DMS153 treated with DMSO at 0.1 percent for 48 hours (cell line): ENCODE data around the gene PEMT.
A peak's percentile ranks its signal among the peaks of the same experiment; 100 is the strongest.

Experiments used
- DNase-seq: peaks from one replicate; lab custom pipeline; 2025; ENCODE audit not compliant: unreplicated experiment; lab: John Stamatoyannopoulos, UW

PEMT gene

DNA sequence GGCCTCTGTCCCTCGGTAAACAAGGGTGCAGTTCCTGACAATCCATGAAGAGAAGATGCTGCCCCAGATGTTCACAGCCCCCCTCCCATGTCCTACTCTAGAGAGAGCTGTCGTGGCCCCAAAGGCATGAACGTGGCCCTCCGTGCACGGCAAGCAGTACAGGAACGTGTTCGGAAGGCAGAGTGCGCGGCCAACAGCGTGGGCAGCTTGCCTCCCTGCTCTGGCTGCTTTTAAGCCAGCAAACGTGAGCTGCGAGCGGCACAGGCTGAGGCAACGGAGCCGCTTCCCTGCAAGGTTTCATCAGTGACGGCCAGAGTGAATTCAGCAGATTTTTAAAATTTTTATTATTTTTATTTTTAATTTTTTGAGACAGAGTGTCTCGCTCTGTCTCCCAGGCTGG, 37.2 kb downstream of the PEMT start:
- DNase-seq: no peak

DNA sequence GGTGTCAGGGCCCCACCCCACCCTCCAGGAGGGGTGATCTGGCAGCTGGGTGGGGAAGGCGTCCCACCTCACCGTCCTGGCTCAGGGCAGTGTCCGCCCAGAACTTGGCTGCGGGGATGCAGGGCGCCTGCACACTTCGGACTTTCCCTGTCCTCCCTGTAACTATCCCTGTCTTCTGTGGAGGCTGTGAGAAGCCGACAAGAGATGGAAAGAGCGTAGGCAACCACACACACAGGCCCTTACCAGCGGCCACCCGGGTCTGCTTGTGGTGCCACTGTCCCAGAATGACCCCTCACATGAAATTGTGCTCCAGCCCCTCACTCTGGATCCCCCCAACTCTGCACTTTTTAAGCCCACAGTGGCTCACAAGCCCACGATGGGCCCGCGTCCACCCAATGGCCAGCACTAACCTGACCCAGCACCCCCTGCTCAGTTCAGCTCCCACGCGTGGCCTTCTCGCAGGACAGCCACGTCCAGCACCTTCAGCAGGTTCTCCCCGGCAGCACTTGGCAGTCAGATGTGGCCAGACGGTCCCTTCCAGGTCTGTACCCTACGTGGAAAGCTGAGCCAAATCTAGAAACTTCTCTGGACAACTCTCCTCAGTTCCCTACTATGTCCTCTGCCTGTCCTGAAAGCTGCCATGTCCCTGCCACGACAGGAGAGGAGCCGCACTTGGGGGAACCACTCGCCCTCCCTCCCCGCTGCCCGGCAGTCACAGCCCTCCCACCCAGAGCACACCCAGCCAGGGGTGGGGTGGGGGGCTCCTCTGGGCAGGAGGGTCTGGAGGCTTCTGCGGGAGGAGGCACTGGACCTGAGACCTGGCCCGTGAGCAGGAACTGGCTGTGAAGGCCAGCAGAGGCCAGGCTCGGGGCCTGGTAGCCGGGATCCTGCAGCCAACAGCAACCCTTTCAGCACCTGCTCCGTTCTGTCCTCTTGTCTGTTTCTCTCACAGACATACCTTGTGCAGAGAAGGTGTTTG, 38.0 kb downstream of the PEMT start:
- no peak for DNase-seq

DNA sequence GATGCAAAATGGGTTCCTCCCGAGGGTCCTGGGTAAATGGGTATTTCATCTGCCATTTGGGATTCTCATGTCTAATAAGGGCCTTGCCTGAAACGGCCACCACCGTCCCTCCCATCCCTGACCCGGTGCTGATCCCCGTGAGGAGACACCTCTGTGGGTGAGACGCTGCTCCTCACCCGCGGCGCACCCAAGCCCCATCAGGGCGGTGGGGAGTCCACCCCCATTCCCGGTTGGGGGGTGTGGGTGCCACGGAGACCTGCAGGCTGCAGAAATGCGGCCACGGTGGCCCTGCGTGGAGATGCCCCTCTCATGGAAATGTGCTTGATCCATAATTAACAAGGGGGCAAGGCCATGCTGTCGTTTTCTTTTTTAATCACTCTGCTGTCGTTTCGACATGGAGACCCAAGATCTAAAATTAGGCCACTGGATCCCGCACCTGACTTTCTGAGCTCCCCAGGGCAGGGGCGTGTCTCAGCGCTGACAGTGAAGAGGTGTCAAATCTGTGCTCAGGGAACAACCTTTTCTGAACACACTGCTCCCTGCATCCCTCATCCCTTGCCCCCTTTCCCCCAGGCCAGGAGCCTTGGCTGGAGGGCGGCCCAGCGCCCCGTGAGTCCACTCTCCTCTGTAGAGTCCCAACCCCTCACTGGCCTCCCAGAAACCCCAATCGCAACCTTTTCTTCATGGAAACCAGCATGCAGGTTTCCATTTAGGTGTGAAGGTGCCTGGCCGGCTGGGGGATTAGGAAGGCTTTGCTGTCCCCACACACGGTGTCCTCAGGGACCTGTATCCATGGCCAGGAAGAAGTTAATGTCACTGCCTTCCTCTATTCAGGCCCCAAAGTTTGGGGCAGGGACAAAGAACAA, 38.9 kb downstream of the PEMT start:
- DNase-seq: no peak

DNA sequence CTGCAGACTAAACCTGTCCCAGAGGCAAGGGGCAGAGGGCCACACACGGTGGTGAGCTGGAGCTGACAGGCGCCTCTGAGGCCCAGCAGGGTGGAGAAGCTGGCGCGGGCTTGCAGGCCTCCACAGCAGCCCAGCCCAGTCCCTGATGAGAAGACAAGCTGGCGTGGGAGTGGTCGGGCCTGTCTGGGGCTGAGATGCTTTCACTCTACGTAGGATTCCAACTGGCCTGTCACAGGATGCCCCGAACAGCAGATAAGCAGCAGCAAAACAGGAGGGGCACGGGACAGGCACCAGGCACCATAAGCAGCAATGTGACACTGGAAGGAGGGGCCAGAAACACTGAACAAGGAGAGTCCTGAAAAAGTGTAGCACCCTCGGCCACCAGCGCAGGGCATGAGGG, 40.1 kb downstream of the PEMT start:
- no peak for DNase-seq

DNA sequence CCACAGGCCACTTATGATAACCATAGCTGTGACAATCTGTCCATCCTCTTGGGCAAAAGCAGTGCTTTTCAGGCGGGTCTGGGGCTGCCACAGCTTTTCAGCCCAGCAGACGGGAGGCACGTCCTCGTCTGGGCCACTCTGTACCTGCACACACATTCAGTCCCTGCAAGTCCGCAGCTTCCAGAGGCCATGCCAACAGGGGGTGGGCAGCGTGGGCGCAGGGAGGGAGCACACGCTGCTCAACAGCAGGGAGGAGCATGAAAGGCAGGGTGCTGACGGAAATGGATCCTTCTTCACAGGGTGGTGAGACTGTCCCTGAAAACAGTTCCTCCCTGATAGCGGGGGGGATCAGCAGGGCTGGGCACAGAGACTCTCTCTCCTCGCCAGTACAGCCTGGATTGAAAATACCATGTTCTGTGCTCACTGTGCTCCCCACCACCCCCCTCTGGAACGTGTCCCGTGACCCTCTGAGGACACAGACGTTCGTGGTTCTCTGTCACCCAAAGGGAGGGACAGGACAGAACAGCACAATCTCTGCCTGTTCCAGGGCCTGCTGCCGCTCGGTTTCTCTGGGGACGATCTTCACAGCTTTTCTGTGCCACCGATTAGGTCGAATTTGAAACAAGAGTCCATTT, 41.7 kb downstream of the PEMT start:
- no peak for DNase-seq

DNA sequence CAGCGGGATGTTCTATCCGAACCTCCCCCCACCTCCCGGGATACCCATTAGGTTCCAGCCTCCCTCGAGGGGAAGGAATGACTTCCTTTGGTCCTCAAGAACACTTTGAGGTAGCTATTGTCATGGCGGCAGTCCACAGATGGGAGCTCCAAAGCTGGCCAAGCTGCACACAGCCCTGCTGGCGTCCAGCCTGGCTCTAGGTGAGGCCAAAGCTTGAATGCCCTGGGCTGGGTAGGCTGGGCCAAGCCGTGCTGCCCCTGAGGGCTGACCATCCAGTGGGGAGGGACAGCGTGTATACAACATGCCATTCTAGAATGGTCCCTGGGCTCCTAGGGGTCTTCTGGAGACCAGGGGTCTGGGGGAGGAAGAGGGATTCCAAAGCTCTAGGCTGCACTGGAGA, 43.5 kb downstream of the PEMT start:
- no peak for DNase-seq

DNA sequence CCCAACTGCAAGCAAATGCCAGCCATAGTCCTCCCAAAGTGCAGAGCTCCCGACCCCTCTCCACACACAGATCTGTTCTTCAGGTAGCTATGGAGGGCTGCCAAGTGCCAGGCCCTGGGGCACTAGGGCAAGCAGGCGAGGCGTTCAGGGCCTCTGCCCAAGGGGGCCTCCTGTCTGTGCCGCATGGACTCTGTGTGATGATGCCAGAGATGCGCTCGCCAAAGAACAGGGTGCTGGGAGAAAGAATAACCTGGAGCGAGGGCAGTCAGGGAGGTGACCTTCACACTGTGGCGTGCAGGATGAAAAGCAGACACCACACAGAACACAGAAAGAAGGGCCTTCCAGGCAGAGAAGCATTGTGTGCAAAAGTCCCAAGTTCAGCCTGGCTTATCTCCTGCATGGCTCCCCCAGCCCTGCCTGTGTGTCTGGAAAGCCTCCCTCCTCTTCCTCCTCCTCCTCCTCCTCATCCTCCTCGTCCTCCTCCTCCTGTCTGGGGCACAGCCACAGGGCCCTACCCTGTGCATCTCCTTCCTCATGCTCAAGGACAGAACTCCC, 44.2 kb downstream of the PEMT start:
- no peak for DNase-seq

DNA sequence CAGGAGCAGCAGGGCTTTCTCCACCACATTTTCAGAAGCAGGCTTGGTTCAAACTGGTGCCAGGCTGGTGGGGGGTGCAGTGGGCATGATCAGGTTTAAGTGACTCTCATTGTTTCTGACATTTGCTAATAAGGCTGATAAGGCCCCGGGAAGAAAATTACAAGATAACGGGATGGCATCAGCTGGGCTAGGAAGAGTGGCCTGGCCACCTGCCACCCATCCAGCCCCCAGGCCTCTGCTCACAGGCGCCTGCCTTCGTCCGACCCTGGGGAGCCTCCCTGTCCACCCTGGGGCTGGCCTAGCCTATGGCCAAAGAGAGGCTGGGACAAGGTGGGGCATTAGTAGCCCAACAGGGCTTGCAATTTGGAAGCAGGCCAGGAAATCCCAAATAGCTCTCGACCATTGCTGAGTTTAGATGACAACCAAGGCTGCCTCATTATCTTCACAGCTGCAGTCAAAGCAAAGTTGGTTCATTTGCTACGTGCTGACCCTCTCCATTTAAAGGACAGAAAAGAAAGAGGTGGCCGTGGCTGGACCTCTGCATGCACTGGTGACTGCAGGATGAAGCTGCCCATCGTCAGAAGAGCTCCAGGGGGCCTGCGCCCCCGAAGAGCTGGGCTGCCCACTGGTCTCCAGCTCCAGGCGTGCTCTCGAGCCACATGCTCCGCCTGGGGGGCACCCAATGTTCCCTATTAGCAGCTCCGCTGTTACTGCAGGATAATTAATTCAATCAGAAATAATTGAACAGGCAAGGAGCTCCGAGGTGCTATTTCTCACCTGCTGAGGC, 44.9 kb downstream of the PEMT start:
- DNase-seq: no peak

DNA sequence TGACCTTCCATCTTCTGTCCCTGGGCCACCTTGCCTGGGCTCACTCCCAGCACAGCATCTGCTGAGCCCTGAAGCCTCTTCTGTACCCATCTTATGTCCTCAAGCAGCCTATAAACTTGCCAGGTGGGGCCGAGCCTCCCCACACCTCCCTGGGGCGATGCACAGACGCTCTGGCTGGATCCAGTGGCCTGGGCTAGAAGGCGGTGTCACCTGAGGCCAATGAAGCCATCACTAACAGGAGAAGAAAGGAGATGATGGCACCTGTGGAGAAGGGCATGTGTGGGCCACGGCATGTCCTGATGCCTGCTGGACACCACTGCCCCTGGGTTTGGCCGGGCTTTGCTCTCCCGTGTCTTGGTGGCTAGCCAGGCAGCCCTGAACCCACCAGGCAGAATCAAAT, 45.5 kb downstream of the PEMT start:
- no peak for DNase-seq

DNA sequence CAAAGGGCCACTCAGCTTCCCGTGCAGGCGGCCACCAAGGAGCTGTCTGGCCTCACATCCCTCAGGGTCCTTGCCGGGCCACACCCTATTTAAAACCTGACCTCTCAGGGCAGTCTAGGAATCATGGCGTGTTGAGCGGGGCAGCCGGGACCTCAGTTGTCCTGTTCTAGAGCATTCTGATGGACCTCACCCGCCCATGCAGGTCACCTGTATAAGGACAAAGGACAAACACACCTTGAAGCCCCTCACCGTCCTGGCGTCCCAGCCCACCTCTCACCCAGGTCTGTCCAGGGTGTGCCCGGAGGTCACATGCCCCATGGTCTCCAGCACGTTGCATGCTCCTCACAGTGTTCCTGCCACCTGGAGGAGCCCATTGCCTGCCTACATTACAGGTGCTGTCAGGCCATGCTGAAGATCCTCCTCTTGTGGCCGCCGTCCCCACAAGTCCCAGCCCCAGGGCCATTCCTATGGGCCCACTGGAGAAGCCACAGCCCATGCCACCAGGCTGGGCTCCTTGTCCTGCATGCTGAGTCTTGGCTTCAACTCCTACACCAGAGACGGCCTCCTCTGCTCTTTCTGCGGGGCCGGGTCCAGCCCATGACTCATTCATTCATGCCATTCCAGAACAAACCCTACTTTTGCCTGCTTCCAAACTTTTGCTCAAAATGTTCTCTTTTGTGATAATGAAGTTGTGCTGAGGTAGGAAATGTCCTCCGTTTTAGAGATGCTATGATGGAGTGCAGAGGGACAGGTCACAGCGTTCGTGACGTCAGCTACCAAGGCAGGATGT, 46.3 kb downstream of the PEMT start:
- DNase-seq: no peak

DNA sequence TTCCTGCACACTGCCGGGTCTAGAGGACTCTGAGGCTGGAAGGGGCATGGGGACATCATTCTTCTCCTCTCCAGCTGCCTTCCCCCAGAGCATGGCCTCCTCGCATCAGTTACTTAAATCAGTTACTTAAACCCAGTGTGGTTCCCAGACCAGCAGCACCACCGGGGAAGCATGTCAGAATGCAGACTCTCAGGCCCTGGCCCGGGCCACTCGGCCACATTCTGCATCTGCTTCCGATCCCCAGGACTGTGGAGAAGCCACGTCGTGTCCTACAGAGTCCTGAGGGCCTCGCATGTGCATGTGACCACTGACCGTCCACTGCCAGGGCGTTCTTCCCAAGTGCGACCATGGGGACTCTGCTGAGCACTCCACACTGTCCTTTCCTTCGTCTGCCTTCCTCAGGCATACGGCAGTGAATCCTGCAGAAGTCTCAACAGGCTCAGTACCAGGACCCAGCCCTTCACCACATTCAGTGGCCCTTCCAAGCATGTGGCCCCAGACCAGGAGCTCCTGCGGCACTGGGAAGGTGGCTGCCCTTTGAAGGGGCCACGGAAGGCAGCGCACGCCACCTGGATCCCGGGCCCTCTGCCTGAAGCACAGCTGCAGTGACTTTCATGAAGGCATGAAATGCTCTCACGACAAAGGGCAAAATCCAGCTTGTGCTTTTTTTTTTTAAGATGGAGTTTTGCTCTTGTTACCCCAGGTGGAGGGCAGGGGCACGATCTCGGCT, 48.4 kb downstream of the PEMT start:
- no peak for DNase-seq

DNA sequence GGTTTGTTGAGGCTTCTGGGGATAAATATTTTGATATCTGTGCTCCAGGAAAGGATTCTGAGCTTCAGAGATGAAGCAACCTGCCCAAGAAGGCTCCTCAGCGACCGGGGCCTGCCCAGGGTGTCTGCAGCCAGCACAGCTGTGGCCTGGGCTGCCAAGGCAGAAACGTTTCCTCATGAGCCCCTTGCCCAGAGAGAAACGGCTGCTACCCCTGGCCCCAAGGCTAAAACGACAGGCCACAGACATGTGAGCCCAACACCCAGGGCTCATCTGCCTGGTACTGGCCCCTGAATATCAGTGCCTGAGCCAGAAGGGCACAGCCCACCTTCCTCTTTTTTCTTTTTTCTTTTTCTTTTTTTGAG, 49.9 kb downstream of the PEMT start:
- DNase-seq: no peak

DNA sequence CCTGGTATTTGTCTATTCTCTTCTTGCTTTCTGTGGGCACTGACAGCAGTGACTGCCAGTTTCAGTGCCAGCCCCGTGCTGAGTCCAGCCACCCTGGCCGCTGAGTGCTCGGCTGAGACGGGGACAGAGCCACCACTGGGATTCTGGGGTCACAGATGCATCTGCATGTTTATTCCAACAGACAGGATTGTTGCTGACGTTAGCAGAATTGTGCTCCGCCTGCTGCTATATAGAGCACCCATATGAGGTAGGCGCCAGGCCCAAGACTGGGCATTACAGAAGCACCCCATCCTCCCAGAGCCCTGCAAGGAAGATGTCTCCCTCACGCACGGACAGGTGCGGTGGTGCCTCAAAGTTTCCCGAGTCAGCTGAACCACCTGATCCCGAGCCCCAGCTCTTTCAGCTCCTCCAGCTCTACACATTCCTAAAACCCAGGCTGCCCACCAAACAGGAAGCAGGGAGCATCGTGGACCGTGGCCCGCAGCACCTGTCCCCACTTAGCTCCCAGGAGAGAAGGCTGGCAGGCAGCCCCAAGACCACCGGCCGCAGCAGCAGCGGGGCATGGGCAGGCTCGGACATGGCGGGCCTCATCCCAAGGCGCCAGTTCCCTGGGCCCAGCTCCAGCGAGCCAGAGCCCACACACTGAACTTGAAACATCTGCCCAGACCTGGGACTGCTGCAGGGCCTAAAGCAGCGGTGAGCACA, 50.4 kb downstream of the PEMT start:
- DNase-seq: no peak

DNA sequence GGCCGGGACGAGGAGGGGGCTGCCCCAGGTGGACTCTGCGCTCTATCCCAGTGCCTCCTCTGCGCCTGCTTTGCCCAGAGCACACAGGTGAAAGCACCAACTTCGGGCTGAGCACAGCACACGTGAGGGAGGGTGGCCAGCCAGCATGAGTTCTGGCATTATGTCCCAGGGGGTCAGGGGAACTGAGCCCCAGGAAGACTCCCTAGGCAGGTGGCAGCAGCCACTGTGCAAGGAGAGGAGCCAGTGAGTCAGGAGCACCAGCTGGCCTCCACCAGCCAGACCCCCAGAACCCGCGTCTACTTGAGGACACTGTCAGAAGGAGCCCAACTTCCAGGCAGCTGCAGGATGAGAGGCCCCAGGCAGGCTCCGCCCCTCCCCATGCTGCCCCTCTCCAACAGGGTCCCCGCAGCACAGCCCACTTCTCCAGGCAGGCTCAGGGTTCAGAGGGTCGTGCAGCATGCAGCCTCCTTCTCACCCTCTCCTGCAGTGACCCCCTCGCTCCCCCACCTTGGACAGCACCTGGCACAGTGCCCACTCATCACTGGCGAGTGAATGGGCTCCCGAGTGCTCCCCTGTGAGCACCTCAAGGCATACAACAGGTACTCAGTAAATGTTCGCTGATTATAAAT, 51.1 kb downstream of the PEMT start:
- DNase-seq: no peak

DNA sequence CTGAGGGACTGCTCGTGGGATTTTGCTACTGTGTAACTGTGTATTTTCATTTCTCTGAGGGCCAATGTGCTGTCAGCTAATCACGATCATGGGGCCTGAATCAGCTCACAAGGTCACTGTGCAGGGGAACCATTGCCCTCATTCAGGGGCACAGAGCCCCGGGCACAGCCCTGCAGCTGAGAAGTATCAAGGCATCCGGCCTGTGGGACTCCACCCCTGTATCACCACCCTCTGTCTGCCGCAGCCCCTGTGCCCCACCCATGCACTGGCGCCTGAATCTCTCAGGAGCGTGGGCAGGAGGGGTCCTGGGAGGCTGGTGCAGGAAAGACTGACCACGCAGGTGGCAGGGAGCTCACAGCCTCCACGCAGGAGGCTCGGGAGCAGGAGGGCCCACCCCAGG, 51.9 kb downstream of the PEMT start:
- no peak for DNase-seq

DNA sequence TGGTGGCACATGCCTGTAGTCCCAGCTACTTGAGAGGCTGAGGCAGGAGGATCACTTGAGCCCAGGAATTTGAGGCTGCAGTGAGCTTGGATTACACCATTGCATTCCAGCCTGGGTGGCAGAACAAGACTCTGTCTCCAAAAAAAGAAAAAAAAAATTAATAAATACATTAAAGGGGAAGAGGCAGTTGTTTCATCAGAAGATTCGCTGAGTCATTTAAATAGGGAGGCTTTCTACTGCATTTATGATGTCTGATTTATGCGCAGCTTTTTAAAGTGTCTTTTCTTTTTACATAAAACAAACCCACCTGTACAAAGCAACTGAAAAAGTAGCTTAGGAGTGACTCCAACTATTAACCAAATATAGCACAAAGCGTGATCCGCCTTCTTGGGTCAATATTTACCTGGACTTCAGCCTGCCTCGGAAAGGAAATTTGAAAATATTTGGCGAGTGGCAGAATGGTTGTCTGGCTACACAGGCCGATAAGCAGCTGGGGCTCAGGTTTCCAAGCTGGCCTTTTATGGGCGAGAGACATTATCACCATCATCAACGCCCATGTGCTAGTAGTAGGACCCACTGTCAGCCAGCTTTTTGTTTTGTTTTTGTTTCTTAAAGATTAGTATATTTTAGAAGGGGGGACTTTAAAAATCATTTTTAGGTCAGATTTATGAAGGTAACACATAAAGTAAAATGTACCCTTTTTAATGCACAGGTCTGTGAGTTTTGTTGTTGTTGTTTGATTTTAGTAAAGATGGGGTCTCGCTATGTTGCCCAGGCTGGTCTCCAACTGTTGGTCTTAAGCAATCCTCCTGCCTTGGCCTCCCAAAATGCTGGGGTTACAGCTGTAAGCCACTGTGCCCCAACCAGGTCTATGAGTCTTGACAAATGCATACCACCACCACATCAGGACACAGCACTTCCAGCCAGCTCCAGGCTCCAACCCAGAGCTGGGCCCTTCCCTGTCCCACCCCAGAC, 52.8 kb downstream of the PEMT start:
- peak; percentile 73 for DNase-seq
